Hematopoietic multipotent progenitor cell treated with erythropoietin and hydrocortisone succinate and interleukin-3 and kit ligand, for 4 days (in vitro differentiated cells): ENCODE results near the gene SPINDOC.
"Not testable (repeated sequence)": the region's sequence is repeated elsewhere in the genome, so short reads cannot be mapped to it uniquely, and the experiment has no call there.

ENCODE experiments used
- DNase-seq: peaks from one replicate; pipeline ENCODE4 v3.0.0-alpha.2; 2015

Gene SPINDOC

GRCh38 chr11:63858628-63859550 is 45.6 kb downstream of the SPINDOC start:
- DNase-seq, result peak; percentile 75

GRCh38 chr11:63862923-63863322 is 49.7 kb downstream of the SPINDOC start:
- DNase-seq, result no peak

- DNase-seq, result not testable (repeated sequence)
Measured at GRCh38 chr11:63863620-63864019, 50.4 kb downstream of the SPINDOC start.

- peak; percentile 96 for DNase-seq
Measured at GRCh38 chr11:63866211-63866610, 53.0 kb downstream of the SPINDOC start.

GRCh38 chr11:63867511-63867910 is 54.3 kb downstream of the SPINDOC start:
- no peak for DNase-seq

- DNase-seq, result no peak
Measured at GRCh38 chr11:63868399-63869064, 55.3 kb downstream of the SPINDOC start.

GRCh38 chr11:63869171-63869591 is 55.9 kb downstream of the SPINDOC start:
- no peak for DNase-seq

GRCh38 chr11:63869683-63870082 is 56.4 kb downstream of the SPINDOC start:
- peak; percentile 61 for DNase-seq

- DNase-seq, result no peak
Measured at GRCh38 chr11:63870351-63871140, 57.3 kb downstream of the SPINDOC start.

- peak; percentile 98 for DNase-seq
Measured at GRCh38 chr11:63871962-63872799, 58.9 kb downstream of the SPINDOC start.

- no peak for DNase-seq
Measured at GRCh38 chr11:63872800-63873197, 59.5 kb downstream of the SPINDOC start.

GRCh38 chr11:63873311-63873710 is 60.1 kb downstream of the SPINDOC start:
- no peak for DNase-seq

- DNase-seq, result peak; percentile 59
Measured at GRCh38 chr11:63874511-63874910, 61.3 kb downstream of the SPINDOC start.

GRCh38 chr11:63875506-63876065 is 62.3 kb downstream of the SPINDOC start:
- no peak for DNase-seq

GRCh38 chr11:63876616-63877015 is 63.4 kb downstream of the SPINDOC start:
- no peak for DNase-seq
